GM19043 (cell line): Measurements from ENCODE around the gene KNCN.

Experiments used
- ATAC-seq: cut with Tn5 transposase; IDR thresholded peaks from one replicate; pipeline ENCODE4 v1.9.1; 2021; ENCODE audit warnings: low read depth; ENCODE audit not compliant: unreplicated experiment

KNCN gene

DNA sequence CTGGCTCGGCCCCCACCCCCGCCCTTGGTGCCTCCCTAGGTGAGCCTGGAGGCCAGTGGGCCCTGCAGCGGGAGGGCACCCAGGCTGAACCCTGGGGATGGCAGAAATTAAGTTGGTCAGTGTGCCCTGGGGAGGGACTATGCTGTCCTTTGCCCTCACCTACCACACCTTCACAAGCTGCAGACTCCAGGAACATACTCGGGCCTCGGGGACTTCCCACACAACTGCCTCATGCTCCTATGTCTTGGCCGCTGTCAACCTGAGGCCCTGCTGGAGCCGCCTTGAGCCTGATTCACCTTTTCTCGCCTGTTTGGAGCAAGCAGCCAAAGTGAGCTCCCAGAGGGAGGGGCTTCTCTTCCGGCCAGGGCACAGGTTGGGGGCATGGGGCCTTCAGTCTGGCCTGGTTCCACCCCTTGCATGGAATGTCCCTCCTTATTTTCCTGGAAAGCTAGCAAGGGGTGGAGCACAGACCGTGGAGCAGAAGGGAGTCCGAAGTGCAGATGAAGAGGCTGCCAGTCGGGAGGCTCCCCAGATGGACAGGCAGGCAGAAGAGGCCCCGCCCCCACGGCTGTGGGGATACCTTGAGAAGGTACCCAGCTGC, 24.7 kb downstream of the KNCN start:
- ATAC-seq = no peak

DNA sequence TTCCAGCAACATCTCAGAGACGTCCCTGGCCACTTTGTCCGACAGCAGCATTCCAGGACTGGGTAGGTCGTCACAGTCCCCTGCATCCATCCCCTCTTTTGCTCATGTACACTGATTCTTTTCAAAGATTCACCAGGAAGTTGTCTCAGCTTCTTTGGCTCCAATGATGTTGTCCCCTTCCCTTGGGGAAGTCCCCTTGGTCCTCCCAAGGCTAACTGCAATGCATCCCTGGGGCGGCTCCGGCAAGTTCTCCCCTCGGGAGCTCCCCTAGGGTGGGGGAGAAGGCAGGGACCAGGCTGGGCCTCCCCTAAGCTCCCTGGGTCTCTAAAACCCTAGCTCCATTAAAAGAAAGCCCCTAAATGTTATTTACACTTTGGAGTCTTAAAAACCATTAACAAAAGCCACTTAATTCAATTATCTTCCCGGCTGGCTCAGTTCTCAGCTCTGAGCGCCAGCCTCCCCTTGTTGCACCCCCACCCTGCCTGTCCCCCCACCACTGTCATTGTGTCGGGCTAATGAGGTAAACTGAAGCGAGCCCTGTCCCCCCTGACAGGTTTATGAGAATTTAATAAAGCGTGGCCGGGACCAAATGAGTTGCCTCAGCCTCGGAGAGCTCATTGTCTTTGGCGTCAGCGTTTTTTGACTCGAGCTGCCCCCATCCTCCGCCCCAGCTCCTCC, 25.3 kb downstream of the KNCN start:
- ATAC-seq = no peak

DNA sequence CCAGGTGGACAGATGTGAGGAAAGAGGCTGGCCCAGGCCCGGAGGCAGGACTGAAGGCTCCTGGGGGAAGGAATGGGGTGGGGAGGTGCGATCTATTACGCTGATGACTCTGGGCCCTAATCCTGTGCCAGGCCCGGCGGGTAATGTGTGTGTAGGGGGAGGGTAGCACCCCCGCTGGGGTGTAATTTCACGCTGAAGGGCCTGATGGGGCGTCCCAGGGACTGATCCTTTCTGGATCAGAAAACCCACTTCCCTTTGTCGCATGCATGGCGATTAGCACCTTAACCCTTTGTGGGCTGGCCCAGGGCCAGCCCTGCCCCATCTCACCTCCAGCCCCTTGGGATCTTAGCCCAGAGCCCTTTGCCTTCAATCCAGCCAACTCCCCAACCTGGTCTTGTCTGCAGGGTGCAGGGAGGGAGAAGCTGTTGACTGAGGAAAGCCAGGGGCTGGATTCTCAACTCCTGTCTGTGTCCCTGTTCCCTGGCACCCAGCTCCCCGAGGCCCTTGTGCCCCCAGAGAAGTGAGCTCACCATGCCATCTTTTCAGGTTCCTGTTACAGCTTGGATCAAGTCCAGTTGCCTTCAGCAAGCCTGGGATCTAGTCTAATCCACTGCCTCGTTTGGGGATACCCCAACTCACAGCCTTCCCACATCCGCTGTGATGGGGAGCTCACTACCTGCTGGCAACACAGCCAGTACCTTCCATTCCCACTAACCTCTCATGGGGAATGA, 26.0 kb downstream of the KNCN start:
- ATAC-seq = no peak

DNA sequence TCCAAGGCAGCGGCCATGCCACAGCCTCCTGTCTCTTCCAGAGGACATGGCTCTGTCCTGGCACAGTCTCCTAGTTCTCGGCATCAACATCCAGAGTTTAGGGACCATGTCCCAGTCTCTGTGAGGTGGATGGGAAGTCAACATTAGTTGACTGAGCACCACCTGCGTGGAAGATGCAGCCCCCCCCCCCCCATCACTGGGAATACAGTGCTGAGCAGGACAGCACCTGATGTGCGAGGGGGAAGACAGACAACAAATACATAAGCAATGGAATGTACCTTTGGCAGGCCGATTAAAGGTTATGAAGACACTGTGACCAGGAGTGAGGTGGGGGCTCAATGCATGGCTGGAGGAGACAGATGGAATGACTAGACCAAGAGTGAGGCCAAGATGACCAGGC, 26.6 kb downstream of the KNCN start:
- ATAC-seq = no peak

DNA sequence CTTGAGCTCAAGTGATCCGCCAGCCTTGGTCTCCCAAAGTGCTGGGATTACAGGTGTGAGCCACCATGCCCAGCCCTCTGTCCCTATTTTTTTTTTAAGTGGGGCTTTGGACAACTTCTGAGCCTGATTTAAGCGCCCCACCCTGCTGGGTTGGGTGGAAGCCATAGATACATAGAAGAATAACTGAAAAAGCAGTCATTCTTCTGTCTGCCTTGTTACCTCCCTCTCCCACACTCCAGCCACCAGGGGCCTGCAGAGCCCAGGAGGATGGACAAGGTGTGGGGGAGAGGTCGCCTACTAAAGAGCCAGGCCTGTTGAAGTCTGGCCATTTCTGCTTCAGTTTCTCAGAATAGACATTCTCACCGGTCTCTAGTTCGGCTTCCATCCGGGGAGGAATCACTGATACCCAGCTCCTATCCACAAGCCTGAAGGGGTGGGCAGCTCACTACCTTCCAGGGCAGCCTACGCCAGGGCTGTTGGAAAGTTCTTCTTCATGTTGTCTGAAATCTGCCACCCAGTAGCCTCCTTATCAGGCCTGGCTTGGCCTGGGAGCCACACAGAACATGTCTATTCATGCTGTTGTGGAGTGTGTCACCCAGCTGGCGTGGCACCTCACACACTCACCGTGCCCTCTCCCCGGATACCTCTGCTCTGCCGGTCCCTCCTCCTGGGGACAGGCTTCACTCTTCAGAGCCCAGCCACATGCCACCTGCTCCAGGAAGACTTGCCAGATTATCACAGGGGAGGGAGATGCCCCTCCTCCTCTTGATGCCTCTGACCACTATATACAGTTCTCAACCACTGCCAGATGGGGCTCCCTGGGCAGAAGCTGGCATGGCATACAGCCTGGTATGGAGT, 27.7 kb downstream of the KNCN start:
- no peak for ATAC-seq

DNA sequence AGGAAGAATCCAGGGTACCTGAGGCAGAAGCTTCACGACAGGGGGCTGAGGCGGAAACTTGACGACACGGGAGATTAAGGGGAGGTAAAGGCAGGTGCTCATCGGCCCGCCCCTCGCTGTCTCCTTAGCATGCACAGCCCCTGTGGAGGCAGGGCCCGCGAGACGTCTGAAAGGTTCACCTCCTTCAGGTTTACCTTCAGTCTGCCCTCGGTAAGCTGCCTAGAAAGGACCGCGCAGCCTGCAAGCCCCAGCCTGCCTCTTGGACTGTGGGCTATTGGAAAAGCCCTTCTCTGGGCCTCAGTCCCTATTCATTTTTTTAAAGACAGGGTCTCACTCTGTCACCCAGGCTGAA, 28.5 kb downstream of the KNCN start:
- no peak for ATAC-seq

DNA sequence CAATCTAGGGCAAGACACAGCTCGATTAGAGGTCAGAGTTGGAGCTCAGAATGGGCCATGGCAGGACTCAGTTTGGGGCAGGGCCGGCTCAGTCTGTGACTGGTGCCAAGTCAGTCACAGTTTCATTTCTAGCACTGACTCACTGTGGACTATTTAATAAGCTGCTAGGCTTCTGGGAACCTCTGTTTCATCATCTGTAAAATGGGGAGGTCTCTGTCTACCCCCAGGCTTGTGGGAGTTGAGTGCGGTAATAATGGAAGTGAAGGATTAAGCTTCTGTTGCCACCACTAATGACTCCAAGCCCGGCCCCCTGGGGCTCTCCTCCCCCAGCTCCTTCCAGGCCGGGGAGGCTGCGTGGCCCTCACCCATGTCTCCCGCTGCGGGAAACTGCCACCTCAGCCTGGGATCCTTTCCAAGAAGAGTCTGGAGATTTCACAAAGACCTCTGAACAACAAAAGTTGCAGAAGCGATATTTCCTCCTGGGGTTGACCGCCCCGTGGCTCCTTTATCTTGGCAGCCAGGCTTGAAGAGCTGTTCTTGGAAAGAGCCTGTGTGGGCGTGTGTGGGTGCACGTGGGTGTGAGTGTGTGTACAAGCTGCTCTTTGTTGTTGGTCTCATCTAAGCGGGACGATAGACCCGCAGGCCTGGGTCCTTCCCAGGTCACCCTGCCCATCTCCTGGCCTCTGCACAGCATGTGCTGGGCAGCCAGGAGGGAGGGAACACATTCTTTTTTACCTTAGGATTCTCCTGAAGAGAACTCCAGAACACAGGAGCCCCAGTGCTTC, 29.1 kb downstream of the KNCN start:
- ATAC-seq = no peak

DNA sequence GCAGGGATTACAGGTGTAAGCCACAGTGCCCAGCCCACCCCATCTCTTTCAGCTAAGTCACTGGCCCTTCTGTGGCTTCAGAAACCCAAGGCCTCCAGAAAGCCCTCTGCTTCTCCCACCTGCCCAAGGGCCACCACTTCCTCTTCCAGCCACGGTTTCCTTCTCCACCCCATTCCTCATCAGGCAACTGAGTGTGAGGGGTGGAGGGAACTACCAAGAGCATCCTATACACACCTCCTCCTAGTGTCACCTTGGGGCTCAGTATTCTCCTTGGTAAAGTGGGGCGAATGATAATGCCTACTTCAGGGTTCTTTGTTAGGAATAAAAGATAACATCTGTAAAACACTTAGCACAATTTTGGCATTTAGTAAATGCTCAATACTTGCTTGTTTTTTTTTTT, 30.0 kb downstream of the KNCN start:
- ATAC-seq = no peak

DNA sequence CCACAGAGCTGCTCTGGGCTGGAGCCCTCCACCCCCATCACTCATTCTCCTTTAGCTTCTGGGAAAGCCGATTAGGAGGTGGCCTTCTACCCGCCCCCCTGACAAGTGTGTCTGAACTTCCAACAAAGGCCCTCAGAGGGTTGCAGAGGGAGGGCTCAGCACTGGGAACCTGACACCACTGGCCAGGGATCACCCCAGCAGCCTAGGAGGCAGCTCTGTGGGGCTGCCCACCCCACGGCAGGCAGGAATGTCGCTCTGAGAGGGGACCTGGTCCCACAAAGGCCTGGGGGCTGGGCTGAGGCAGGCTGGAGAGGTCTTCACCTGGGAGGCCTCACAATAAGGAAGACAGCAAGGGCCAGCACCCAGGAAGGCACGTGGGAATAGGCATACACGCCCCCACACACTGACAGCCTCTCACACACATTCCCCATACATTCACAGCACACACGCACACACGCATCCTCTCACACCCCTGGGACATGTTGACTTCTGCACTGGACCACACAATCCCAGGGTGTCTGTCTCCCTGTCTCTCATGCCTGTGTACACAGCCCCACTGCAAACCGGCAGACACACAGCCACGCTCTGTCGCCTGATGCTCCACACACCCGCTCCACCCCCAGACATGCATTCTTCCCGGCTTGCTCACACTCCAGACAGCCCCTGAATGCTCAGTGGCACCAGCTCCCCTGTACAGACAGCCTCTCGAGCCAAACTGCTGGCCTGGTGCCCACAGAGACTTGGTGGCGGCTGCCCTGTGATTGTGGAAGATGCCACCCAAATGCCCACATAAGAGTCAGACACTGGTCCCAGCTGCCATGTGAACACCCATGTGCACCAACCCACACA, 31.2 kb downstream of the KNCN start:
- no peak for ATAC-seq

DNA sequence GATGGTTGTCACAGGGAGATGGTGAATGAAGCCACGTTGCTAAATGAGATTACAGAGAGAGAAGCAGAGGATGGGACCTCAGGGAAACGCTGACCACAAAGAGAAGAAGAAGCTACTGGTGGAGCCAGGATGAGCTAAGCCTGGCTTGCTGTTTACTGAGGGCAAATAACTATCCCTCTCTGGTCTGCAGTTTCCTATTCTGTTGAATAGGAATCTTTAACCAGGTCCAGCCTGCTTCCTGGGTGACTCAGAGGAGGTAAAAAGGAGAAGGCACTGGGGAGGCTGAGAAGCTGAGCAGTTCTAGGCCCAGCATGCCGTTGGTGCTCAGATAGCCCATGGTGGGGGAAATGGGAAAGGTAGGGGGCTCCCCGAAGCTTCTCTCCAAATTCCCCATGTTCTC, 32.2 kb downstream of the KNCN start:
- no peak for ATAC-seq

DNA sequence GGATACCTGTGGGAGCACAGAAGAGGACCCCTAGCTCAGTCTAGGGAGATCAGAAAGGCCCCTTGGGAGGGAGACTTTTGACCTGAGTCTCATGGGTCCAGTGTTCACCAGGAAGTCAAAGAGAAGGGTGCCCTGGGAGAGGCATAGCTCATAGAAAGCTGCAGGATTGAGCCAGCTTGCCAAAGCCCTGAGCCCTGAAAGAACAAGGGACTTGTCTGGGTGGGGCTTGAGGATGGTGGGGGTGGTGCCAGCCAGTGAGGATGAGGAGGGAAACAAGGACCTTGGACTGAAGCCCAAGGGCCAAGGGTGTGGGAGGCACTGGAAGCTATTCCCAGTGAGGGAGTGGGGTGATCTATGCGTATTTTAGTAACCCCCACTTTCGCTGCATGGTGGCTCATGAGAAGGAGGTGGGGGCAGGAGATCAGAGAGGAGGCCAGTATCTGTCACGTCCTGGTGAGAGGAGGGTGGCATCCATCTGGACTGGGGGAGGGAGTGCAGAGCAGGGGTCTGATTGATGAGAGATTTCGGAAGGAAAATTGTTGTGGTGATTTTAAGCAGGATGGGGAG, 33.4 kb downstream of the KNCN start:
- ATAC-seq = no peak

DNA sequence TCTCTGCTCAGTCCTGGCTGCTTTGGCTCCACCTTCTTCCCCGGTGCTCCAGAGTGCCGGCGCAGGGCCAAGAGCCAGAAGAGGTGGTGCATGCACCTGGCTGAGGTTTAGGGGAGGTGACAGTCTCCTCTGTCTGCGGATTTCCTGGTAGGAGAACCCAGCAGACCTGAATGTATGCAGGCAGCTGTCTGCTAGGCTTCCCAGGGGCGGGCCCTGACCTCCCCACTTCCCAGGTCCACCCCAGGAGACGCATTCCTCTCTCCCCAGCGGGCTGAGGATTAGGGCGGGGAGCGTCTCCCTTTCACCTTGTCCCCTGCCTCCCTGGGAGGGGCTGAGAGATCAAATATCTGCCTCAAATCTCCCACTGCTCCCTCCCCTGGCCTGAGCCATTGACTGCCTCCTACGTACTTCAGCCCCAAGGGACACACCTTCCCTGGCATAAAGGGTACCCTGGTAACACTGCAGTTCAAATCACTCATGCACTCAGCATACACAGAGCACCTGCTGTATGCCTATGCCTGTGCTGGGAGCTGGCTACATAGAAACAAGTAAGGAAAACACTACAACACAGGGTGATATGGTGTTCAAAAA, 34.3 kb downstream of the KNCN start:
- no peak for ATAC-seq

DNA sequence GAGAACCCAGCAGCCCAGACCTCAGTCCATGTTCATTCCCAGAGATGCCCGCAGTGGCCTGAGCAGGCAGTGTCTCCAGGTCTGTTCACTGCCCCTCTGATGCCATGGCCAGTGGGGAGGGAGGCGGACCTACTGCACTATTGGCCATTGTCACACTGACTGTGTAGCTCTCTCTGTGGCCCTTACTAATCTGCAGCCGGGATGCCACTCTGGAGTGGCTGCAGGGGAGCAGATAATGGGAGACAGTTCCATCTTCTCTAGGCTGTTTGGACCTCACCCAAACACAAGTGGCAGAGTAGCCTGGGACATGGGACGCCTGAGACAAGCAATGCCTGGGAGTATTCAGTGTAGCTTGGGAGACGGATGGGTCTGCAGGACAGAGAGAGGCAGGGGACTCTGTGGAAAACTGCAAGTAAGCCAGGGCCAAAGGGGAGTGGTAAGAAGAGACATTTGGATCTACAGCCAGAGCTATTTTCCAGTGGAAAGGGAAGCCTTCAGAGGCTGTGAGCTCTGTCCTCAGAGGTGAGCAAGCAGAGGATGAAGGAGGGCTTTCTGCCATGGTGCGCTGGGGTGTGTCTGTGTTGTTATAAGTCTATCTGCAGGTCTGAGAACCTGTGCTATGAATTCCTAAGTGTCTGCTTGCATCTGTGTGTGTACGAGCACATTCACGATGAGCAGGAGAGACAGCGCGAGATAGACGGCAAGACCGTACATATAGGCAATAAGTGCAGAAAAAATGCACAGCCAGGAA, 35.1 kb downstream of the KNCN start:
- no peak for ATAC-seq

DNA sequence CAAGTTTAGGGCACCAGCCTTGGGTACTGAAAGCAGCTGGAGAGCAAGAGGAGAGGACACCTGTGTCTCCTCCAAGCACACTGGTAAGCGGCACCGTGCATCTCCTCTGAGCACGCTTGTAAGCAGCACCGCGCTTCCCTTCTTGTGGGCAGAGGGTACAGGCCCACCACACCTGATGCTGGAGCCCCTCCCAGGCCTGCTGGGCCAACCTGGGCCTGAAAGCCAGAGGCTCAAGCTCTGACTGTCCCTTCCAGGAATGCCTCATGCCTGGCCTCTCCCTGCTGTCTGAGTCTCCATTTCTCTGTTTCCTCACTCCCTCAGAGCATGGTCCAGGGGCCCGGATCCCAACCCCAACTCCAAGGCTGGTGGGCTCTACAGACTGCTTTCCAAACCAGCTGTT, 35.9 kb downstream of the KNCN start:
- ATAC-seq = no peak

DNA sequence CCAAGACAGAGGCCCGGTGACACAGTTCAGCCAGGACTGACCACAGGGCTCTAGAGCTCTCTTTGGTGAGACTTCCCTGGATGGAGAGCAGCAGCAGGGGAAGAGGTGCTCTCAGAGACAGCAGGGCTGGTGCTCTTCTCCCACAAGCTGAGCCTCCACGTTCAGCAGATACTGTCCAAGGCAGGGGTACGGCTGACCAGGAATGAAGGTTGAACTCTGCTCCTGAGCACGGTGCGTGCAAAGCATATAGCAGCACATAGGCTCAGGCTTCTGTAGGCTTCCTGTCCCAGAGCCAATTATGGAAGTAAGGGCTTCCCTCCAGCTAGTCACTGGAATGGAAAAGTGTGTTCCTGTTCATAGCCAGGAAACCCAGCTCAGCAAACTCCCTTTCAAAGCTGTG, 37.9 kb downstream of the KNCN start:
- ATAC-seq = no peak

DNA sequence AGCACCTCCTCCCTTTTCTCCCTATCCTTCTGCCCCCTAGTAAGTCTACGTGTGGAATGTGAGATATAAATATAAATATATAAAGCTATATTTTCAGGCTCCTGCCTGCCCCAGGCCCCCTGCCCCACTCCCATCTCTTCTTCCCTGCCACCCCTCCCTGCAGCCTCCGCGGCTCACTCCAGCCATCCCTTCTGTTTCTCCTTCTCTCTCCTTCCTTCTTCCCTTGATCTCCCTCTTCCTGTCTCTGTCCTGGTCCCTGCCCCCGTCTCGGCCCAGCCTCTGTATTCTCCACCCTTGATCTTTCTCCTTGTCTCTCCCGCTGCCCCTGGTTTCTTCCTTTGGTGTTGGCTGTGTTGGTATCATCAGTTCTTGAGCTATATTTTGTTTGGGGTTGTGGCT, 38.7 kb downstream of the KNCN start:
- no peak for ATAC-seq

DNA sequence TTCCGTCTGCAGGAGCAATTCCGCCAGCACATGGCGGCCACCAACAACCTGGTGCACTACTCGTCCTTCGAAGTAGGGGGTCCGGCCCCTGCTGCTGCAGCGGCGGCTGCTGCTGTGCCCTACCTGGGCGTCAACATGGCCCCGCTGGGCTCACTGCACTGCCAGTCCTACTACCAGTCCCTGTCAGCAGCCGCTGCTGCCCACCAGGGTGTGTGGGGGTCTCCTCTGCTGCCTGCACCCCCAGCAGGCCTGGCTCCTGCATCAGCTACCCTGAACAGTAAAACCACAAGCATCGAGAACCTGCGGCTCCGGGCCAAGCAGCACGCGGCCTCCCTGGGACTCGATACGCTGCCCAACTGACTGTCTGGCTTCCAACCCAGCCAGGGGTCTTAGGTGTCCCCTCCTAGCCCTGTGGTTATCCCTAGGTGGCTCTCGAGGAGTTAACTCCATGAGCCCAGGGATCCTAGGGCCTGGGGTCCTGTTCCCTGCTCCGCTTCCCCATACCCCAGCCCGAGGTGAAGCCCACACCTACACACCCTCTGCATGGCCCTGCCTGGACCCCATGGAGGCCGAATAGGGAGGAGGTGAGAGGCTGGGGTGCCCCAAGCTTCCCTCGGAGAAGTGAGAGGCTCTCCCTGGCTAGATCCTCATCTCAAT, 39.2 kb downstream of the KNCN start:
- ATAC-seq = no peak

DNA sequence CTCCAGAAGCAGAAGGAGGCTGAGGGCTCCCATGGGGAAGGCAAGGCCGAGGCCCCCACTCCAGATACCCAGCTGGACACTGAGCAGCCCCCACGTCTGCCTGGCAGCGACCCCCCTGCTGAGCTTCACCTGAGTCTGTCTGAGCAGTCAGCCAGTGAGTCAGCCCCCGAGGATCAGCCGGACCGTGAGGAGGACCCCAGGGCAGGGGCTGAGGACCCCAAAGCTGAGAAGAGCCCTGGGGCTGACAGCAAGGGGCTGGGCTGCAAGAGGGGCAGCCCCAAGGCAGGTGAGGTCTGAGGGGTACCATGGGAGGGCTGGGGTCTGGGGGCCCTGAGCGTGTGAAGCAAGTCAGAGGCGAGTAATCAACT, 40.5 kb downstream of the KNCN start:
- ATAC-seq = no peak
